ENCODE results near the gene UCP2. TPM values are rescaled to one million over a fixed set of nuclear protein-coding genes. Genes with fewer than 3 reads are reported as not detected.

Gene UCP2
- total and polyA plus RNA-seq, 7 experiments from 2014 or later = 365 to 1,411 (median 913) TPM

DNA sequence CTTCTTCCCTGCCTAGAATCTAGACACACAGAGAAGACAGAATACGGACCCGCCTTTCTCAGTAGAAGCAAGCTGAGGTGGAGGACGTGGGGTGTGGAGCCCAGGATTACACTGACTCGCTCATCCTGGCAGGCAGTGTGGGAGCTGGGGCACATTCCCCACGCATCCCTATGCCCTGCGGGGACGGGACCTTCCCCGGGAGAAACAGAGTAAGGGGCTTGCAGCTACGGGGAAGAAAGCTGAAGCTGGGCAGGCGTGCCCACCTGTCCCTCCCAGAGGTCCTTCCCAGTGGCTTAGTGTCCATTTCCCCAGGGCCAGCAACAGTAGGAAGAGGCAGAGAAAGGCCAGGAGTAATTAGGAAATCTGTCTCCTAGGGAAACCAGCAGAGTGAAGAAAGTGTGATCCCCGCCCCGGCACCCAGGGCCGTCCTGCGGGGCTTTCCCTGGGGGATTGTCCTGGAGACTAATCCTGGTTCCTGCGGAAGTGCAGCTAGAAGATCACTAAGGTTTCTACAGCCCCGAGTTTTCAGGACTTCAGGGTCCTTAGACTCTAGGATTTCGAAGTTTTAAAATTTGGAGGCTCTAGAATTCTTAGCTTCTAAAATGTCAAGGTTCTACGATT, 24.0 kb downstream of the UCP2 start:
- no peaks in the 10 kb centered on the region for H3K4me1 ChIP-seq (ENCODE audit: control insufficient read depth in 2 of 2, insufficient read depth in 2 of 2, low read length in 2 of 2)
- intact Hi-C loops (cut with micrococcal nuclease) = no loop called here
- DNase-seq (no peak), ATAC-seq (no peak)
- no peak overlapping the region for H3K4me3 ChIP-seq (ENCODE audit: low read length)
- ChIA-PET CTCF (no interaction called here), POLR2A (interaction anchor here (1.2 kb wide), 1 partner anchor 14 kb away, joined by 3 read pairs; no protein-coding TSS in a partner anchor)
- no peaks in the 10 kb centered on the region for H3K27me3 ChIP-seq (ENCODE audit: control insufficient read depth in 2 of 2, insufficient read depth in 2 of 2, low read length in 2 of 2)
- no peak overlapping the region for H3K27ac ChIP-seq (ENCODE audit: low read depth, low read length)
- Mint-ChIP-seq H3K4me3 (no peak overlapping the region), H3K27ac (no peak overlapping the region), H3K36me3 (no peaks in the 10 kb centered on the region), H3K27me3 (peaks cover 6 to 16% (median 16%) of the 10 kb centered on the region in 5 donors), H3K4me1 (peaks cover 0 to 6% (median 5%) of the 10 kb centered on the region in 7 donors), H3K9me3 (no peaks in the 10 kb centered on the region)
- H3K36me3 ChIP-seq (ENCODE audit: control insufficient read depth in 2 of 3, insufficient read depth in 3 of 3, low read length in 3 of 3) = no peaks in the 10 kb centered on the region
- no peaks in the 10 kb centered on the region for H3K9me3 ChIP-seq (ENCODE audit: control insufficient read depth in 2 of 3, low read length in 3 of 3)

- no peaks in the 10 kb centered on the region for H3K4me1 ChIP-seq (ENCODE audit: control insufficient read depth in 2 of 2, insufficient read depth in 2 of 2, low read length in 2 of 2)
- intact Hi-C loops (cut with micrococcal nuclease) = no loop called here
- no peak overlapping the region for H3K27ac ChIP-seq (ENCODE audit: low read depth, low read length)
- Mint-ChIP-seq H3K27me3 (peaks cover 6 to 16% (median 16%) of the 10 kb centered on the region in 5 donors), H3K36me3 (no peaks in the 10 kb centered on the region), H3K27ac (peak overlapping the region in 1 of 9 donors; percentile 67), H3K4me1 (peaks cover 0 to 6% (median 5%) of the 10 kb centered on the region in 7 donors), H3K4me3 (peak overlapping the region in 6 of 10 donors; percentile 52 to 81 (median 62)), H3K9me3 (no peaks in the 10 kb centered on the region)
- no peaks in the 10 kb centered on the region for H3K27me3 ChIP-seq (ENCODE audit: control insufficient read depth in 2 of 2, insufficient read depth in 2 of 2, low read length in 2 of 2)
- H3K36me3 ChIP-seq (ENCODE audit: control insufficient read depth in 2 of 3, insufficient read depth in 3 of 3, low read length in 3 of 3) = no peaks in the 10 kb centered on the region
- H3K9me3 ChIP-seq (ENCODE audit: control insufficient read depth in 2 of 3, low read length in 3 of 3) = no peaks in the 10 kb centered on the region
- ChIA-PET CTCF (no interaction called here), POLR2A (interaction anchor here (0.6 to 1.2 kb wide), 3 partner anchors 15 to 112 kb away, joined by 3 read pairs; no protein-coding TSS in a partner anchor)
- peak; percentile 34 for ATAC-seq
- H3K4me3 ChIP-seq (ENCODE audit: low read length) = no peak overlapping the region
- no peak for DNase-seq
These were observed 24.8 kb downstream of the UCP2 start for GRCh38 chr11:73957654-73958361.

DNA sequence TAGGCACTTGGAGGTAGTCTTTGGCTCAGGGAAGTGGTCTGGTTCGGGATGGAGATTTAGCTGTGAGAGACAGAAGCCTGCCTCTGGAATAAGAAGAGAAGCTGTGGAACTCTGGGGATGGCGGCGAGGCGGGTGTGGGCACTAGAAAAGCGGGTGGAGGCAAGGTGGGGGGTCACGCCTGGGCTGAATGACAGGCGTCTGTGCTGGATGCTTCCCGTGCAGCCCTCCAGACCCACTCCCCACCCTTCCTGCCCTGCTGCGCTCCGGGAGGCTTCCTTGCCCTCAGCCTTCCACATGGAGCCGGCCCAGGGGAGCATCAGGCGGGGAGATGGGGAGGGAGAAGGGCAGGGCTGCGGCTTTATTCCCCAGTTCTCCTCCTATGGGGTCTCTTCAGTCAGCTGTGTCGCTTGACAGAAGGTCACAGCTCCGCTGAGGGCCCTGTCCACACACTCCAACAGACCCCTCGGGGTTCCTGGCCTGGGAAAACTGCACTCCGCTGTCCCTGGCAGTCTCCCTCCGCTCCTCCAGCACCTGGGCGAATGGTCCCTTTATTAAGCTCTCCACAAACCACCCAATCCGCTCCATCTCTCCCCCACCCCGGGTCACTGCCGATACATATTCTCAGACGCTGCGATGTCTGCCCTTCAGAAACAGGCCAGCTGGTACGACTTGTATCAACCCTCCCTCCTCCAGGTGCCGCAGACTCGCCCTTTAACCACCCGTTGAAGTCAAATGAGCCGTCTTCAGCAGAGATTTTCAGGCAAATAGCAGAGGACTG, 25.6 kb downstream of the UCP2 start:
- Histone ChIP-seq H3K27me3 (ENCODE audit: control insufficient read depth in 2 of 2, insufficient read depth in 2 of 2, low read length in 2 of 2) (no peaks in the 10 kb centered on the region), H3K4me3 (ENCODE audit: low read length) (no peak overlapping the region), H3K27ac (ENCODE audit: low read depth, low read length) (no peak overlapping the region), H3K36me3 (ENCODE audit: control insufficient read depth in 2 of 3, insufficient read depth in 3 of 3, low read length in 3 of 3) (no peaks in the 10 kb centered on the region), H3K9me3 (ENCODE audit: control insufficient read depth in 2 of 3, low read length in 3 of 3) (no peaks in the 10 kb centered on the region), H3K4me1 (ENCODE audit: control insufficient read depth in 2 of 2, insufficient read depth in 2 of 2, low read length in 2 of 2) (no peaks in the 10 kb centered on the region)
- no peak for ATAC-seq
- Mint-ChIP-seq H3K27ac (peak overlapping the region in 1 of 9 donors; percentile 67), H3K4me1 (peaks cover 0 to 6% (median 5%) of the 10 kb centered on the region in 7 donors), H3K9me3 (no peaks in the 10 kb centered on the region), H3K27me3 (peaks cover 6 to 16% (median 16%) of the 10 kb centered on the region in 5 donors), H3K4me3 (peak overlapping the region in 6 of 10 donors; percentile 52 to 81 (median 62)), H3K36me3 (no peaks in the 10 kb centered on the region)
- no peak for DNase-seq
- intact Hi-C loops (cut with micrococcal nuclease) = no loop called here
- ChIA-PET POLR2A (interaction anchor here (0.5 to 1.1 kb wide), 3 partner anchors 38 to 113 kb away, joined by 3 to 6 read pairs (median 3); no protein-coding TSS in a partner anchor), CTCF (no interaction called here)

DNA sequence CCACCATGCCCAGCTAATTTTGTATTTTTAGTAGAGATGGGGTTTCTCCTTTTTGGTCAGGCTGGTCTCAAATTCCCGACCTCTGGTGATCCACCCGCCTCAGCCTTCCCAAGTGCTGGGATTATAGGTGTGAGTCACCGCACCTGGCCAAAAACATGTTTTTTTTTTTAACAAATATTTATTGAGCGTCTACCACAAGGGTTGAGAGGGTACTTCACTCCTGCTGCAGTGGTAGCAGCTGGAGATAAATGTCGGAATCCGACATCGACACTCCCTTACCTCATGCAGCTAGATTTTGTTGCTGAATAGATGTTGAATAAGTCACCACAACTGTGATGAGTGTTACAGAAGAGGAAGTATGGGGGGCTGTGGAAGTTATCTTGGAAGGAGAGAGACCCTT, 30.8 kb downstream of the UCP2 start:
- ChIA-PET CTCF (no interaction called here), POLR2A (no interaction called here)
- H3K27ac ChIP-seq (ENCODE audit: low read depth, low read length) = no peak overlapping the region
- H3K4me3 ChIP-seq (ENCODE audit: low read length) = no peak overlapping the region
- H3K4me3 Mint-ChIP-seq = no peak overlapping the region
- ATAC-seq = no peak
- H3K9me3 Mint-ChIP-seq = no peaks in the 10 kb centered on the region
- no peak for DNase-seq
- H3K27me3 Mint-ChIP-seq = peaks cover 0 to 10% (median 9%) of the 10 kb centered on the region in 5 donors
- H3K36me3 Mint-ChIP-seq = peaks cover 0 to 1% (median 0%) of the 10 kb centered on the region in 5 donors
- no peaks in the 10 kb centered on the region for H3K27me3 ChIP-seq (ENCODE audit: control insufficient read depth in 2 of 2, insufficient read depth in 2 of 2, low read length in 2 of 2)
- H3K4me1 Mint-ChIP-seq = peaks cover 0 to 4% (median 0%) of the 10 kb centered on the region in 7 donors
- H3K36me3 ChIP-seq (ENCODE audit: control insufficient read depth in 2 of 3, insufficient read depth in 3 of 3, low read length in 3 of 3) = no peaks in the 10 kb centered on the region
- no peak overlapping the region for H3K27ac Mint-ChIP-seq
- no peaks in the 10 kb centered on the region for H3K4me1 ChIP-seq (ENCODE audit: control insufficient read depth in 2 of 2, insufficient read depth in 2 of 2, low read length in 2 of 2)
- intact Hi-C loops (cut with micrococcal nuclease) = no loop called here
- H3K9me3 ChIP-seq (ENCODE audit: control insufficient read depth in 2 of 3, low read length in 3 of 3) = no peaks in the 10 kb centered on the region

DNA sequence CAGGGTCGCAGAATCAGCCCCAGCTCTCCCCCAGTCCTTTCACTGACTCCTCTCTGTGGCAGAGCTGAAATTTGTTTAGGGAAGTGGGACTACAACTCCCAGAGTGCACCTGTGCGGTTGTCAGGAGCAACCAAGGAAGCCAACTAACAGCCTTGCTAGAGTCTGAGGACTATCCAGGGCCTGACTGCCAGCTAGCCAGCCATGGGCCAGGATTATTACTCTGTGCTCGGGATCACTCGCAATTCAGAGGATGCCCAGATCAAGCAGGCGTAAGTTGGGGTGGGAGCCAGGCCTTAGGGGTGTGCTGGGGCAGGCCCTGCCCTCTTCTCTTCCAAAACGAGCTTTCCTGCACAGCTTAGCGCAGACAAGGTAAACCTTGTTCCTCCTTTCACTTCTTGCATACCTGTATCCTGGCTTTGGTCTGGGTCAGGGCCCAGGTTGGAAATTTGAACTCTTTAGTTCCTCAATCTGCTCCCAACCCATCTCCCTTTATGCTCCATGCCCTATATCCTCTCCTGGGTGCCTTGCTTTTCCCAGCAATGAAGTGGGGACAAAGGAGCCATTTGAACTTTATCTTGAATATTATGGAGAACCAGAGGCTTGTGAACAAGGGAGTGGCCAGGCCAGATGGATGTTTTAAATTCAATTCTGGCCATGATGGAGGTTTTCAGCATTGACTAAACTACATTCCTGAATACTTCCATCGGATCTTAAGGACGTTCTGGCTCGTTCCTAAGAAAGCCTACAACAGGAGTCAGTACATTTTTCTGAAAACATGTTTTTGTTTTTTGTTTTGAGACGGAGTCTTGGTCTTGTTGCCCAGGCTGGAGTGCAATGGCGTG, 31.6 kb downstream of the UCP2 start, which contains the start of gene DNAJB13:
Gene DNAJB13, plus strand, starts transcription at position 158 of the 842 bp plus-strand sequence. Its CDS starts 44 bp downstream, at position 202.
- Mint-ChIP-seq H3K9me3 (no peaks in the 10 kb centered on the region), H3K4me3 (no peak within 1 kb of the TSS), H3K27ac (no peak within 1 kb of the TSS), H3K4me1 (peaks cover 0 to 4% (median 0%) of the 10 kb centered on the region in 7 donors), H3K36me3 (peaks cover 0 to 7% (median 0%) of the 10 kb centered on the region in 5 donors), H3K27me3 (peaks cover 0 to 8% (median 3%) of the 10 kb centered on the region in 5 donors)
- ChIA-PET CTCF (no interaction called here), POLR2A (no interaction called here)
- no peak within 1 kb of the TSS for H3K4me3 ChIP-seq (ENCODE audit: low read length)
- H3K4me1 ChIP-seq (ENCODE audit: control insufficient read depth in 2 of 2, insufficient read depth in 2 of 2, low read length in 2 of 2) = no peaks in the 10 kb centered on the region
- intact Hi-C loops (cut with micrococcal nuclease) = no loop called here
- no peaks in the 10 kb centered on the region for H3K36me3 ChIP-seq (ENCODE audit: control insufficient read depth in 2 of 3, insufficient read depth in 3 of 3, low read length in 3 of 3)
- H3K27ac ChIP-seq (ENCODE audit: low read depth, low read length) = no peak within 1 kb of the TSS
- DNase-seq = no peak
- H3K9me3 ChIP-seq (ENCODE audit: control insufficient read depth in 2 of 3, low read length in 3 of 3) = no peaks in the 10 kb centered on the region
- no peaks in the 10 kb centered on the region for H3K27me3 ChIP-seq (ENCODE audit: control insufficient read depth in 2 of 2, insufficient read depth in 2 of 2, low read length in 2 of 2)
- peak; percentile 54 for ATAC-seq

DNA sequence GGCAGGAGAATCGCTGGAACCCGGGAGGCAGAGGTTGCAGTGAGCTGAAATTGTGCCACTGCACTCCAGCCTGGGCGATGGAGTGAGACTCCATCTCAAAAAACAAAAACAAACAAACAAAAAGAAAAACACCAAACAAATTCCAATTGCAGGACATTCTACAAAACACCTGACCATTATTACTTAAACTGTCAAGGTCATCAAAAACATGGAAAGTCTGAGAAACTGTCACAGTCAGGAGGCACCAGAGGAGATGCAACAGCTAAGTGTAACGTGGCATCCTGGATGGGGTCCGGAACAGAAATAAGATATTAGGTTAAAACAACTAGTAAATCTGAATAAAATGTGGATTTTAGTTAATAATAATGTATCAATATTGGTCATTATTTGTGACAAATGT, 32.7 kb downstream of the UCP2 start:
- Histone ChIP-seq H3K4me3 (ENCODE audit: low read length) (no peak overlapping the region), H3K4me1 (ENCODE audit: control insufficient read depth in 2 of 2, insufficient read depth in 2 of 2, low read length in 2 of 2) (no peaks in the 10 kb centered on the region), H3K27ac (ENCODE audit: low read depth, low read length) (no peak overlapping the region), H3K27me3 (ENCODE audit: control insufficient read depth in 2 of 2, insufficient read depth in 2 of 2, low read length in 2 of 2) (no peaks in the 10 kb centered on the region), H3K9me3 (ENCODE audit: control insufficient read depth in 2 of 3, low read length in 3 of 3) (no peaks in the 10 kb centered on the region), H3K36me3 (ENCODE audit: control insufficient read depth in 2 of 3, insufficient read depth in 3 of 3, low read length in 3 of 3) (no peaks in the 10 kb centered on the region)
- no peak for DNase-seq
- no peak overlapping the region for H3K4me3 Mint-ChIP-seq
- H3K4me1 Mint-ChIP-seq = peaks cover 0 to 4% (median 0%) of the 10 kb centered on the region in 7 donors
- ChIA-PET POLR2A (no interaction called here), CTCF (no interaction called here)
- H3K27ac Mint-ChIP-seq = no peak overlapping the region
- H3K9me3 Mint-ChIP-seq = no peaks in the 10 kb centered on the region
- no peak for ATAC-seq
- peaks cover 0 to 9% (median 0%) of the 10 kb centered on the region in 5 donors for H3K36me3 Mint-ChIP-seq
- intact Hi-C loops (cut with micrococcal nuclease) = no loop called here
- peaks cover 0 to 7% (median 0%) of the 10 kb centered on the region in 5 donors for H3K27me3 Mint-ChIP-seq

Data from naive thymus-derived CD4-positive, alpha-beta T cell (primary cell).